GM12865 (cell line): Measurements from ENCODE around the gene ACBD6.

Source experiments
- DNase-seq: peaks from one replicate; pipeline ENCODE4 v3.0.0; 2010; ENCODE audit warnings: low read depth
- H3K4me3 ChIP-seq: 2 replicates; pipeline ENCODE4 v1.5.1; 2011; ENCODE audit warnings: mild to moderate bottlenecking, low read depth, low read length, control low read depth
- TF ChIP-seq, protein P1 (sequence below): IDR thresholded peaks from 2 replicates; pipeline ENCODE4 v1.5.1; 2011; ENCODE audit warnings: low read length, control low read depth, low read depth, inconsistent platforms; ENCODE audit not compliant: insufficient read depth; ENCODE audit errors: missing control alignments

The ACBD6 gene

DNA sequence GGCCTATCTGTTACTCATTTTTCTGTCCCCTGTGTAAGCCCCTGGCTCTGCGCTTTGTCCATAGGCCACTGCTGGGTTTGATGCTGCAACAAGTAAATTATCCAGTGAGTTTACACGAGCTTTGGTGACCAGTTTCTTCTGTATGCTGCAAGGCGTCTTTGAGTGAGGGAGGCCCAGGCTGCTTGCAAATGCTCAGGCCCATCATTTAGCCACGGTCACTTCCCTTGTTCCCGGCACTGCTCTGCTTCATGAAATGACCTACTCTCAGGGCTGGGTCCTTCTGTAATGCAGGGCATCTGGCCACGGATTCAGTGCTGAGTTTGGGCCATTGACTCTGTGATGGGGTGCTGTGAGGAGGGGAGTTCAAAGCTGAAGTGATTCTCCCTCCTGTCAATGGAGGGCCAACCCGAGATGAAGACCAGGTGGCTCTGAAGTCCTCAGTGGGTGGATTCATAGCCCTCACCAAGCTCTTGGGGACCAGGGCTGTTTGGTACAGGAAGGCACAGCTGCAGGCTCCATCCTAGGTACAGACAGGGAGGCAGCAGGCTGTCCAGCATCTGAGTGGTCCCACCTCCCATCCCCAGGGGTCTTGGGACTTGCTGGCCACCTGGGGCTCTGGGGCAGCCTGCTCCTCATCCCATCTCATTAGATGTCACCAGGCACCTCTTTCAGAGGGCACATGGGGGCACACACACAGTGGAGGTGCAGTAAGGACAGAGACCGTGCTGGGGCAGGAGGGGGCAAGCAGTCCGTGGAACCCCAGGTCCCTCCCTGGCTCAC is 250.7 kb downstream of the ACBD6 start:
- H3K4me3 ChIP-seq: no peak overlapping the region
- DNase-seq: no peak
- TF ChIP-seq, protein P1, sequence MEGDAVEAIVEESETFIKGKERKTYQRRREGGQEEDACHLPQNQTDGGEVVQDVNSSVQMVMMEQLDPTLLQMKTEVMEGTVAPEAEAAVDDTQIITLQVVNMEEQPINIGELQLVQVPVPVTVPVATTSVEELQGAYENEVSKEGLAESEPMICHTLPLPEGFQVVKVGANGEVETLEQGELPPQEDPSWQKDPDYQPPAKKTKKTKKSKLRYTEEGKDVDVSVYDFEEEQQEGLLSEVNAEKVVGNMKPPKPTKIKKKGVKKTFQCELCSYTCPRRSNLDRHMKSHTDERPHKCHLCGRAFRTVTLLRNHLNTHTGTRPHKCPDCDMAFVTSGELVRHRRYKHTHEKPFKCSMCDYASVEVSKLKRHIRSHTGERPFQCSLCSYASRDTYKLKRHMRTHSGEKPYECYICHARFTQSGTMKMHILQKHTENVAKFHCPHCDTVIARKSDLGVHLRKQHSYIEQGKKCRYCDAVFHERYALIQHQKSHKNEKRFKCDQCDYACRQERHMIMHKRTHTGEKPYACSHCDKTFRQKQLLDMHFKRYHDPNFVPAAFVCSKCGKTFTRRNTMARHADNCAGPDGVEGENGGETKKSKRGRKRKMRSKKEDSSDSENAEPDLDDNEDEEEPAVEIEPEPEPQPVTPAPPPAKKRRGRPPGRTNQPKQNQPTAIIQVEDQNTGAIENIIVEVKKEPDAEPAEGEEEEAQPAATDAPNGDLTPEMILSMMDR: no peak

DNA sequence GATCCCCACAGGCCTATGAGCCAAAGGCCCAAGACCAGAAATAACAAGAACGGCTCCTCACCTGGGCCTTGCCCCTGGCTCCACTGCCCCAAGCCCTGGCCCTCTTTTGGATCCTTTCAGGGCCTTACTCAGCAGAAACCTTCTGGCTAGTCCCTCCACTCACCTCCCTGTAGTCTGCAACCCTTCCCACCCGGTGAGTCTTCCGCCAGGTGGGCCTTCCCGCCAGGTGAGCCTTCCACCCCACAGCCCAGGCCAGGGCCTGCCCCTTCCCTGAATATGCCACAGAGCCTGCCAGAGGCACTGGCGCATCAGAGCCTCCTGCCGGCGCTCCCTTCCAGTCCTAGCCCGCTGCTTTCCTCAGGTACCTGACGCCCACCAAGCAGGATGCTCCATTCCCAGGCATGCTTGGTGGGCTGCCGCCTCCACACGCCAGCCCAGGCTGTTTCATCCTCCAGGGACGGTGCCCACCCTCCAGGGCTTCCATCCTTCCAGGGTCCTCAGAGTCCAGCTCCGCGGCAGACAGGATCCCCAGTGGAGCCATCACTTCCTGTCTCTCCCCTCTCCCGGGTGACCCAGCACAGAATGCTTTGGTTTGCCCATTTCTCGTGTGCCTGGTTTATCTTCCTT is 251.4 kb downstream of the ACBD6 start:
- TF ChIP-seq, protein P1: no peak
- DNase-seq: no peak
- no peak overlapping the region for H3K4me3 ChIP-seq

DNA sequence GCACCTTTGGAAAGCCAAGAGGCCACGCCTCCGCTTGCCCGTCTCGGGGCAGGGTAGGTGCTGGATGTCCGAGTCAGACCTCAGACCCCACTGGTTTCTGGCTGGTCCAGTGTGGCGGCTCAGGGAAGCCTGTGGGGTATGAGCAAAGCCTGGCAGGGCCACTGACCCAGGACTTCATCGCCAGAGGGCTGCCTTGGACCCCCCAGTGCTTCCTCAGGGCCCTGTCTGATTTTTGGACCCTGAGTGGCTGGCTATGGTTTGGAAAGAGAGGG is 251.9 kb downstream of the ACBD6 start:
- no peak overlapping the region for H3K4me3 ChIP-seq

DNA sequence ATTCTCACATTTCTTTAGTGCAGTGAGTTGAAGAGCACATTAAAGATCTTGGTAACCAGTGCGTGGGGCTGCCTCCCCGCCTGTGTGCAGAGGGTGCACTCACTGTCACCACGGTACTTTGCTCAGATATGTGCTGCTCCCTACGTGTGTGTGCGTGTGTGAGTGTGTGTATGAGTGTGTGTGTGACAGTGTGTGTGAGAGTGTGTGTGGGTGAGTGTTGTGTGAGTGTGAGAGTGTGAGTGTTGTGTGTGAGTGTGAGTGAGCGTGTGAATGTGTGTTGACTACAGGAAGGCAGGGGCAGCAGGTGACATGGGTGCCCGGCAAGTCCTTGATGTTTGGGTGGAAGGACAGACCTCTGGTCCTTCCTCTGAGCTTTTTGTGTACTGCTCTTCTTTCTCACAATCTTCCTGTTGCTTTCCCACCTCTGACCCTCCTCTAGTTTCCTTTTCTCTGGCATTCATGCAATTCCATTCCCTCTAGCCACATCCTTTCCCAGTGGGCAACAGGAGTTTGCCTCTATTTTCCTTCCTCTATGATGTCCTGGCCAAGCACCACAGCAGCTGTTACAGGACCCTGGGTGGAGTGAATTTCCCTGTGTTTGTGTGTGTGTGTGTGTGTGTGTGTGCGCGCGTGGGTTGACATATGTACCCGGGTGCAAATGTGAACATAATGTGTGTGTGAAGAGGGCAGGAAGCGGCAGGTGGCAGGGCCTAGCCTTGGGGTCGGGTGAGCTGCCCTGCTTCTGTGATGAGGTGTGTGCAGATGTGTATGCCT is 252.5 kb downstream of the ACBD6 start:
- H3K4me3 ChIP-seq: no peak overlapping the region
- no peak for DNase-seq
- TF ChIP-seq, protein P1: no peak

More for the DNA sequence above, 251.9 kb downstream of the ACBD6 start:
- no peak for DNase-seq
- TF ChIP-seq, protein P1: no peak

DNA sequence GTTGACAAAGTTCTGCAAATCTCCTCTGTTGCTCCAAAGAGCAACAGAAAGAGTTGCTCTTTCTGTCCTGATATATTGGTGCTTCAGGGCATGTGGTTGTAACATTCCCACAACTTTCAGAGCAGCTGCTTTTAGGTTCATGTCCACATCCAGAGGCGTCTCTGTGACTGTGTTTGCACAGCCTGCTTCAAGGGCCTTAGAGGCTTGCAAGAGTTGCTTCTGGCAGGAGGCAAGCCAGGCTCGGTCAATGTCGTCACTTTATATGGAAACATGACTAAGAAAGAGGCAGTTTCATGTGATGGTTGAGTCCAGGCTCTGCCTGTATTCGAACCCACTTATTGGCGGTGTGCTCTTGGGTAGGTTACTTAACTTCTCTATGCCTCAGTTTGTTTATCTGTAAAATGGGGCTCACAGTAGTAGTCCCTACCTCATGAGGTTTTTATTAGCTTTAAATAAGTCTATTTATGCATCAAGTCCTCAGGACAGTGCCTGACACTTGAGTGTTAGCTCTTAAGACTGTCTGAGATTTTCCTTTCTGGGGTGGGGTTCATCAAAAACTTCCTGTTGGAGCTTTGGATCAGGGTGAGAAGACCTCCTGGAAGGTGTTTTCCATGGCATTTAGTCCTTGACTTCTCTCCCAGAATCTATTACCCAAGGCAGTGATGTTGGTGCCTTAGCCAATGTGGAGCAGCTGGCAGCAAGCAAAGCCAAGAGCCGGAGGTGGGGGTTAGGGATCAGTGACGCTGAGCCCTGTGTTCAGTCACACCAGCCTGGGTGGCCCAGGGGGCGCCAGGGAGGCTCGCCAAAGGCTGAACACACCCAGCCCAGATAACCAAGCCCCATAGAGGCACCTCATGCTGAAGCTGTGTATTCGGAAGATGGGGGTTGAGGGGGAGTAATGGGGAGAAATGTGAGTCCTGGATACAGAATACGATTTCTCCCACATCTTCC is 253.4 kb downstream of the ACBD6 start:
- DNase-seq: no peak
- TF ChIP-seq, protein P1: peak; percentile 2

DNA sequence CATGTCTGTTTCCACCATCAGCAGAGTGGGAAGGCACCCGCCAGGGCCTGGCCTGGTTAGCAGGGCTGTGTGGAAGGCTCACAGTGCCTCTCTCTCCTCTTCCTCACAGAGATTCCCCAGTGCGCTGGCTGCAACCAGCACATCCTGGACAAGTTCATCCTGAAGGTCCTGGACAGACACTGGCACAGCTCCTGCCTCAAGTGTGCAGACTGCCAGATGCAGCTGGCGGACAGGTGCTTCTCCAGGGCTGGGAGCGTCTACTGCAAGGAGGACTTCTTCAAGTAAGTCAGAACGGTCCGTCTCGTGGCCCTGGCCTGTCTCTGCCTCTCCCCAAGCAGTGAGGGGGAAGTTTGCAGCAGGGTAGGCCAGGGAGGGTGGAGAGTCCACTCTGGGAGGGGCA is 254.2 kb downstream of the ACBD6 start:
- TF ChIP-seq, protein P1: no peak
- H3K4me3 ChIP-seq: no peak overlapping the region
- no peak for DNase-seq

More for the DNA sequence above, 253.4 kb downstream of the ACBD6 start:
- no peak overlapping the region for H3K4me3 ChIP-seq
